COLO668 (cell line): Measurements from ENCODE around the gene ALPK1.

ENCODE experiments used
- DNase-seq: peaks from one replicate; lab custom pipeline; 2025; ENCODE audit not compliant: unreplicated experiment; lab: John Stamatoyannopoulos, UW

Gene ALPK1

DNA sequence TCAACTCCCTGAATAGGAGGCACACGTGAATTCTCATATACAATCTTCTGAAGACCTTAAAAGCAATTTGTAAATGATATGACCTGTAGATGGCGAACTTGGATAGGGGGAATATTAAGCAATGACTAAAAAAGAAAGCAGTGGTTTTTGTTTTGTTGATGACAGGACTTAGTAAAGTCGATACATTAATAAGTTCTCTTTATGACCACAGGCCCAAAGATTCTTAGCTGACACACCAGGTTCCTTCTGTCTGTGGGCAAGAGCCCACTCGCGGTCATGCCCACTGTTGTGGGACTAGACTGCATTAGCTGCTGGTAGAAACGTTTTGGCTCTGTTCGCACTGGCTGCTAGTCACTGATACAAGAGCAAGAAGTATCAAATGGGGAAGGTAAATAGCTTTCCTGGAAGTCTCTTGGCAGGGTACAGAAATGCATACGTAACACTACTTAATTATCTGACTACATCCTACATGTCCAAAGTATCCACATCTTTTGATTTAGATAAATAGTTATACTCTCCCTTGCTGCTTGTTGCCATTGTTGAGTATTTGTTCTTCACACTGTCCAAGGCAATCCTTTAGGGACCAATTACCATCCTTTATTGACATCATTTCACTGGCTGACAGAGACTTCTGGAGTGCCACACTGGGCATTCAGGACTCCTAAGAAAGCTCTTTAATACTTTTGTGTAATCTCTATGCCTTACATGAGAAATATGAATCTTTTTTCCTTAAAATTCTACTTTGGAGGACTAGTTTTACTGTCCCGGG, 31.0 kb downstream of the ALPK1 start:
- no peak for DNase-seq

GRCh38 chr4:112328734-112329130, 31.6 kb downstream of the ALPK1 start:
- no peak for DNase-seq

- DNase-seq = no peak
These were observed 32.7 kb downstream of the ALPK1 start for GRCh38 chr4:112329672-112330375.

DNA sequence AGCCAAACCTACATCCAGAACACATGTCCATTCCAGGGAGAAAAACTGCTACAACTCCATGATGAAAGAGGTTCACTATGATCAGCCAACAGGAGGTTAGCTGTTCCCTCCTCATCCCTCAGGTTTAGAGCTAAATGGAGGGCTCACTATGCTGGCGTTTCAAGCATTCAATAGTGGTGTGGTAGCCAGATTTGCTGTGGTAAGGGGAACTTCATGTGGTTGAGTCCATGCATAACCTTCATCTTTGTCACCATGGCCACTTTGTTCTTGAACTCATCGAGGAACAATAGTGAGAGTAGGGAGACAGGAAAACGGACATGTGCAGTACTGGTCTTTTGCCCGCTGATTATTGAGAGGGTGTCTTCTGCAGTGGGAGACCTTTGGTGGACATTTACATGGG, 33.8 kb downstream of the ALPK1 start:
- DNase-seq = no peak

DNA sequence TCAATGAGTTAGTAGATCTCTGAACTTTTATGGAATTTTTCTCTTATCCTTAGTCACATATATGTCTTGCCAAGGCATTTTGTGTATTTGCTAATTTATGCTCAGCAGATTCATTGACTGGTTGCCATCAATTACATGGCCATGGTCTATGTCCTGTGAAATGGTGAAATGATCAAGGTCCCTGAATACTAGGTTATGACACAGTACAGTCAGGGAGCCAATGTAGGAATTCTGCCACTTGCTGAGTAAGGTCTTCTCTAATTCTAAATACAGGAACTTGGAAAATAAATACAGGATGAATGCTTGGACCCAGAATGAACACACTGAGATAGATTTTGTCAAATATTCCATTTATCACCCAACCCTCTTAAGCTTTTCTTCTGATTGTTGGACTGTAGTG, 35.2 kb downstream of the ALPK1 start:
- no peak for DNase-seq

DNA sequence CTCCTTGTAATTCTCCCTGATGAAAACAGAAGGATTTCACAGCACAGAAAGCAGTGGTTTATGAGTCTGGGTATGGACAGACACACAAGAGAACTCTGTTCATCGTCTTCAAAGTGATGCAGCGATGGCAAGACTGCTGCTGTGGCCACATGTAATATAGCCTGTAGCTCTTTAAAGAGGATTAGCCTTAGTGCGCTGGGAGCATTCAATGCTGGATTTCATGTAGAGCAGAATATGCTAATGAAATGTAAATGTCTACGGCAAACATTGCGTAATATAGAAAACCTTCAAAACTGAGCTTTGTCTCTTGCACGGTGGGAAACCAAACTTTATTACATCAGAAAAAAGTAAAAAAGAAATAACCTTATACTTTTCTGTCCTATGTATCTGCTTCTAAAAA, 42.9 kb downstream of the ALPK1 start:
- no peak for DNase-seq

DNA sequence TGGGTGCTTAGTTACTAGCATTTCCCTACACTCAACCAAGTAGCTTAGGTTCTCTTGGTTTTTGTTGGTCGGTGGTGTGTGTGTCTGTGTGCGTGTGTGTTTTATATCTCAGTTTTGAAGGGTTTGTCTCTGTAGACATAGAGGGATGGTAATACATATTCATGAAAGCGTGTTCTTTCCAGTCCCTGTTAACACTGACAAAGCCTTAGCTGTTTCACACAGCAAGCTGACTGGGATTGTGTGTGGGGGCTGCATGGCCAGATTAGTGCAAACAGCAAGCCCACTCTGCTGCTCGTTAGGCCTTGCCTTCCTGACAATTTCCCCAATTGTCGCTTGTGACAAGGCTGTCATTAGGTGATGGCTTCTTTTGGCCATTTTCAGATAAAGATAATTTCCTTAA, 43.9 kb downstream of the ALPK1 start:
- DNase-seq = no peak

DNA sequence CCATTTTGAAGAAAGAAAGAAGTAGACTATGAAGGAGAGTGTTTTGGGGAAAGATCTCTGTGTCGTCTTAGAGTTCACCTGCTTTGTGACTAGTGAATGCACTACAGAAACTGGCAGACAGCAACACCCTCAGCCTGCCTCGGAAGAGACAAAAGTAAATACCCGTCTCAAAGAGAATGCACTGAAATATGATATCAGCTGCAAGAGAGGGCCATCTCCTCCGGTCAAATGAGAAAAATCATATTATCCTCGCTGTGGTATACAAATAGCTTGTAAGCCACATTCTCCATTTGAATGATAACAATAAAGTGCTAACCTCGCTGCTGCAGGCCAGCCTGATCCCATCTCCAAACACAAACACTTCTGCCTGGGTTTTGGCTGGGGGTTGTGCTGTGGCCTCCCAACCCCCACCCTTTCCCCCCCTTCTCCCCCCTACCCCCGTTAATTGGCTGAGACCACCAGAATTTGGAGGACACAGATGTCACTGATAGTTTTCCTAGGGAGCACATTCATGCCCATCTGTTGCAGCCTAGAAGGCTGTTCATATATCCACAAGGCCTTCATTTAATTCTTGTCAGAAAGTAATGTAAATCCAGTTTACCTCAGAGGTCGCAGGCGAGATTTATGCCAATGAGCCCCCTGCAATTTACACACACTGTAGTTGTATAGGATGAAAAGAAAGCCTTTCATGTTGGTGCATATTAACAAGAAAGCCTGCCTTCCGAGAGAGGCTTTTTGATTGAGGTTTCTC, 46.3 kb downstream of the ALPK1 start:
- peak; percentile 10 for DNase-seq

GRCh38 chr4:112348488-112349158, 51.5 kb downstream of the ALPK1 start:
- DNase-seq = peak; percentile 12

DNA sequence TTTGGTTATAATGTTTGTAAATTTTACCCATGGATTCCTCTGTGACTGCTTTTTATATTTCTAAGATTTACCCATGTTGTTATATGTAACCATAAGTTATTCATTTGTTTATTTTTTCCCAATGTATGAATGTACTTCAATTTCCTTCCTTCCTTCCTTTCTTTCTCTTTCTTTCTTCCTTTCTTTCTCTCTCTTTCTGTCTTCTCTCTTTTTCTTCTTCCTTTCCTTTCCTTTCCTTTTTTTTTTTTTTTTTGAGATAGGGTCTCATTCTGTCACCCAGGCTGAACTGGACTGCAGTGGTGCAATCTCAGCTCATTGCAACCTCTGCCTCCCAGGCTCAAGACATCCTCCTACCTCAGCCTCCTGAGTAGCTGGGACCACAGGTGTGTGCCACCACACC, 55.6 kb downstream of the ALPK1 start:
- DNase-seq = no peak

- no peak for DNase-seq
These were observed 58.5 kb downstream of the ALPK1 start for GRCh38 chr4:112355662-112356061.

- no peak for DNase-seq
These were observed 60.3 kb downstream of the ALPK1 start for GRCh38 chr4:112357453-112357852.

GRCh38 chr4:112357897-112358296, 60.7 kb downstream of the ALPK1 start:
- no peak for DNase-seq

DNA sequence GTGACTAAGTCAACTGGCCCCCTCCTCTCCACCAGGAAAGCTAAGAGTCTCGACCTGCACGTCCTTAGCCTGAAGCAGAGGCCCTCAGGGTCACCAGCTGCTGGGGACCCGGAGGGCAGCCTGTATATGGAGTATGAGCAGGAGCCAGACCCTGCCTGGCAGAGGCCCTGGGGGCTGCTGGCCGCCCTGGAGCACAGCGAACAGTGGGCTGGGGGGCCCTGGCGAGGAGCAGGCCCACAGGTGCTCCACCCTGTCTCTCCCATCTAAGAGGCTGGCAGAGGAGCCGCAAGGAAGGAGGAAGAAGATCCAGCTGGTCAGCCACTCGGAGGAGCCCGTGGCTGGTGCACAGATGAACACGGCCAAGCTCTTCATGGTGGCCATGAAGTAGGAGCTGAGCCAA, 61.2 kb downstream of the ALPK1 start:
- no peak for DNase-seq

- no peak for DNase-seq
These were observed 62.0 kb downstream of the ALPK1 start for GRCh38 chr4:112358952-112359749.

DNA sequence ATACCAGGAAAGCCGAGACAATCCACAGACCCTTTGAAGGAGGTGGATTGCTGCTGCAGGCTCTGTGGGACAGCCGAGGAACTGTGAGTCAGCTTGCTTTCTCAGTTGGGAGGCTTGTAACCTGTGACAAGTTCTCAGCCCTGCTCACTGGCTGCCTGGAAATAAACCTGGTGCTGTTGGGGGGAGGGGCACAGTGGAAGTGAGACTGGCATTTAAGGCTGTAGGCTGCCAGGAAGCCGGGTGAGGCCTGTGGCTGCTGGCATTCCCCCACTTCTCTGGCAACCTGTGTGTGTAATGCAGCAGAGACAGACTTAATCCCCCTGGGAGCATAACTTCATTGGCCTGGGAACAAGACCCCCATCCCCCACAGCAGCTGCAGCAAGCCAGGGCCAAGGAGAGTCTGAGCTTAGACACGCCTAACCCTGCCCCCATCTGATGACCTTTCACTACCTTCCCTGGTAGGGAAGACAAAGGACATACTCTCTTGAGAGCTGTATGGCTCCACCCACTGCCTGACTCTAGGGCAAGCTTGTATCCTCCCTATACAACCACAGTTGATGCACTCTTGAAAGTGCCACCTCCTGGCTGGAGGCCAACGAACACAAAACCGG, 64.1 kb downstream of the ALPK1 start:
- DNase-seq = no peak

DNA sequence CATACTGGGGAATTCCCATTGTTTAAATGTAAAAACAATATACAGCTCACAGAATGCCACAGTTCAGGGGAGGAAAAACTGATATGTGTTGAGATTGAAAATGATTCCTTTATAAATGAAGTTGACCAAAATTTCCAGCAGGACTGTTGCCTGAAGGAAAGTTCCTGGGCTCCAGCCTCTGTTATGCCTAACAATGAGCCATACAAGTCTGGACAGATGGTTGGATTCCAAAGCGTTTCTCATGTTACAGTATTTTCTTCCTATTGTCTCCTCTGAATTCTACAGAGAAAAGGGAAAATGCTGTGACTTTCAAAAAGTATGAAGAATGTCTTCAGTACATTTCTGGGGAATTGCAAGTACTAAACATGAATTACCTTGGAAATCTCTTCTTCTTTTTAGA, 73.3 kb downstream of the ALPK1 start:
- DNase-seq = no peak

GRCh38 chr4:112371361-112371760, 74.2 kb downstream of the ALPK1 start:
- no peak for DNase-seq

- DNase-seq = no peak
These were observed 77.7 kb downstream of the ALPK1 start for GRCh38 chr4:112374850-112375249.

DNA sequence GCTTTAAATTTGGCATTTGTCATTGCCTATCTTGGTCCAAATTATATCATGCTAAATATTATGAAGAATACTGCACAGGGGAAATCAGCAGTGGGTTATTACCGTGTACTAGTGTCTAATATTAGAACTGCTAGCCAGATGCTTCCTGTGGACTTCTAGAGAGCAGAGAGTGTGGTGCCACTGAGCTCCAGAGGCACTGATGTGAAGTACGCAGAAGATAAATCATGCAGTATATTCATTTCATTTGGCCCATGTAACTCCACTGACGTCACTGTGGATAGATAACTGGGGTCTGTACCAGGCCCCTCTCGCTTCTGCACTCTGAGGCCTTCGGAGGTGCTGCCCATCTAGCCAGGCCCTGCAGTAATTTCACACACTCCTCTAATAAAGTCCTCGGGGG, 80.0 kb downstream of the ALPK1 start:
- no peak for DNase-seq
